COLO829 (cell line): ENCODE measurements around the gene EPN3.

ENCODE experiments used
- DNase-seq: peaks from one replicate; pipeline ENCODE4 v3.0.0; 2012; ENCODE audit warnings: low spot score

EPN3 gene

GRCh38 chr17:50532452-50533024 lies at the start of gene EPN3:
TSS of gene EPN3 (plus strand) at chr17:50532735. CDS start at chr17:50536557, 3,822 bp downstream.
- no peak for DNase-seq

- no peak for DNase-seq
Measured at GRCh38 chr17:50483266-50483665, 49.3 kb upstream of the EPN3 start.

GRCh38 chr17:50484386-50485155 lies 48.0 kb upstream of the EPN3 start:
- DNase-seq = no peak

- no peak for DNase-seq
Measured at GRCh38 chr17:50487213-50488096, 45.1 kb upstream of the EPN3 start.

- no peak for DNase-seq
Measured at GRCh38 chr17:50488880-50489279, 43.7 kb upstream of the EPN3 start.

GRCh38 chr17:50491505-50491904 lies 41.0 kb upstream of the EPN3 start:
- DNase-seq = no peak

GRCh38 chr17:50492214-50492613 lies 40.3 kb upstream of the EPN3 start:
- DNase-seq = no peak

- DNase-seq = no peak
Measured at GRCh38 chr17:50493744-50494143, 38.8 kb upstream of the EPN3 start.

- DNase-seq = no peak
Measured at GRCh38 chr17:50495217-50495823, 37.2 kb upstream of the EPN3 start.

- DNase-seq = no peak
Measured at GRCh38 chr17:50495918-50496317, 36.6 kb upstream of the EPN3 start.

- DNase-seq = no peak
Measured at GRCh38 chr17:50498021-50498874, 34.3 kb upstream of the EPN3 start.

- DNase-seq = no peak
Measured at GRCh38 chr17:50499270-50499669, 33.3 kb upstream of the EPN3 start.

- DNase-seq = no peak
Measured at GRCh38 chr17:50499721-50500120, 32.8 kb upstream of the EPN3 start.

GRCh38 chr17:50501054-50501453 lies 31.5 kb upstream of the EPN3 start:
- no peak for DNase-seq

GRCh38 chr17:50502301-50502990 lies 30.1 kb upstream of the EPN3 start:
- DNase-seq = no peak

GRCh38 chr17:50505591-50506130 lies 26.9 kb upstream of the EPN3 start:
- no peak for DNase-seq

GRCh38 chr17:50506298-50506697 lies 26.2 kb upstream of the EPN3 start:
- DNase-seq = no peak

- no peak for DNase-seq
Measured at GRCh38 chr17:50507871-50508572, 24.5 kb upstream of the EPN3 start, which contains the start of gene MYCBPAP. TSS of gene MYCBPAP (plus strand) at chr17:50508439. CDS start at chr17:50508675, 236 bp downstream.

GRCh38 chr17:50508573-50509460 lies 23.7 kb upstream of the EPN3 start:
- no peak for DNase-seq
